Suprapubic skin (tissue), 4 donors: Measurements from ENCODE around the gene KCNAB2.

Source experiments
- EP300 ChIP-seq: sonication (generic); formaldehyde crosslinking; IDR thresholded peaks from one replicate; pipeline ENCODE4 v1.6.1; 2017; ENCODE audit warnings: antibody characterized with exemption
- POLR2AphosphoS5 ChIP-seq, 3 donors: sonication (generic); formaldehyde crosslinking; IDR thresholded peaks; one replicate each; pipeline ENCODE4 v1.6.1; 2017; ENCODE audit warnings: antibody characterized with exemption in 3 of 3
- TF ChIP-seq, protein P1 (sequence below), 2 donors: fragments of 200-600 bp in 1 of 2; fragments of 450-650 bp in 1 of 2; sonication (generic) in 1 of 2; IDR thresholded peaks; one replicate each; pipeline ENCODE4 v1.5.1; 2016 to 2019; ENCODE audit warnings: antibody characterized with exemption in 2 of 2, mild to moderate bottlenecking in 1 of 2, moderate library complexity in 1 of 2

DNA sequence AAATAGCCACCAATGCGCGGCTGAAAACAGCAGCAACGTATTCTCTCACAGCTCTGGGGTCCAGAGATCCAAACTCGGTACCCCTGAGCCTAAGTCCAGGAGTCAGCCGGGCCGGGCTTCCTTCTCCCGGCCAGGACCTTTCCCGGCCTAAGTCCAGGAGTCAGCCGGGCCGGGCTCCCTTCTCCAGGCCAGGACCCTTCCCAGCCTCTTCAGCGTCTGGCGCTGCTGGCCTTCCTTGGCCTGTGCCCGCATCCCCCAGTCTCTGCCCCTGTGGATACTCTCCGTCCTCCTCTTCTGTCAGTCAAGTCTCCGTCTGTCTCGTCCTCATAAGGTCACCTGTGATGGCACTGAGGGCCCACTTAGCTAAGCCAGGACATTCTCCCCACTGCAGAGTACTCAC lies 32.2 kb downstream of the KCNAB2 start:
- TF ChIP-seq POLR2AphosphoS5 (IDR thresholded peaks at IDR 0.05) (no peak), EP300 (no peak)
- TF ChIP-seq, protein P1, sequence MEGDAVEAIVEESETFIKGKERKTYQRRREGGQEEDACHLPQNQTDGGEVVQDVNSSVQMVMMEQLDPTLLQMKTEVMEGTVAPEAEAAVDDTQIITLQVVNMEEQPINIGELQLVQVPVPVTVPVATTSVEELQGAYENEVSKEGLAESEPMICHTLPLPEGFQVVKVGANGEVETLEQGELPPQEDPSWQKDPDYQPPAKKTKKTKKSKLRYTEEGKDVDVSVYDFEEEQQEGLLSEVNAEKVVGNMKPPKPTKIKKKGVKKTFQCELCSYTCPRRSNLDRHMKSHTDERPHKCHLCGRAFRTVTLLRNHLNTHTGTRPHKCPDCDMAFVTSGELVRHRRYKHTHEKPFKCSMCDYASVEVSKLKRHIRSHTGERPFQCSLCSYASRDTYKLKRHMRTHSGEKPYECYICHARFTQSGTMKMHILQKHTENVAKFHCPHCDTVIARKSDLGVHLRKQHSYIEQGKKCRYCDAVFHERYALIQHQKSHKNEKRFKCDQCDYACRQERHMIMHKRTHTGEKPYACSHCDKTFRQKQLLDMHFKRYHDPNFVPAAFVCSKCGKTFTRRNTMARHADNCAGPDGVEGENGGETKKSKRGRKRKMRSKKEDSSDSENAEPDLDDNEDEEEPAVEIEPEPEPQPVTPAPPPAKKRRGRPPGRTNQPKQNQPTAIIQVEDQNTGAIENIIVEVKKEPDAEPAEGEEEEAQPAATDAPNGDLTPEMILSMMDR (IDR thresholded peaks at IDR 0.05): no peak
